GM12874 (cell line): Measurements from ENCODE around the gene CPVL.

Experiments used
- CTCF ChIP-seq: IDR thresholded peaks from 2 replicates; pipeline ENCODE4 v1.5.1; 2011; ENCODE audit warnings: low read depth, mild to moderate bottlenecking, control low read depth, low read length, moderate library complexity; ENCODE audit not compliant: insufficient read depth

Gene CPVL

DNA sequence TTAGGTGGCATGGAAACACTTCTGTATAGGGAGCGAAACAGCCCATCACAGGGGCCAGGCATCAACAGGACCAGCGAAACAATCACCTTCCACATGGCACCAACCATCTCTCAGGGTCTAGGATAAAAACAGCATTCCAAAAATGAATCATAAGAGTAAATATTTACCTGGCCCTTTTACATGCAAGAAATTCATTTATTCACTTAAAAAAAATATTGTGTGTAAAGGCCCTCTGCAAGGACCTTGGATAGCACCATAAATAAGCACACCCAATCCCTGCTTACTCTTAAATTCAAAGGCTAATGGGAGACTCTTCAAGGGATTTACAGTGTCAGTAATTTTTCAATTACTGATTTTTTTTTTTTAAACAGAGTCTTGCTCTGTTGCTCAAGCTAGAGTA is 25.4 kb downstream of the CPVL start:
- no peak for TF ChIP-seq CTCF

- TF ChIP-seq CTCF, result no peak
These were observed 26.8 kb downstream of the CPVL start for GRCh38 chr7:29119538-29119937.

- TF ChIP-seq CTCF, result no peak
These were observed 29.8 kb downstream of the CPVL start for GRCh38 chr7:29116361-29117200.

DNA sequence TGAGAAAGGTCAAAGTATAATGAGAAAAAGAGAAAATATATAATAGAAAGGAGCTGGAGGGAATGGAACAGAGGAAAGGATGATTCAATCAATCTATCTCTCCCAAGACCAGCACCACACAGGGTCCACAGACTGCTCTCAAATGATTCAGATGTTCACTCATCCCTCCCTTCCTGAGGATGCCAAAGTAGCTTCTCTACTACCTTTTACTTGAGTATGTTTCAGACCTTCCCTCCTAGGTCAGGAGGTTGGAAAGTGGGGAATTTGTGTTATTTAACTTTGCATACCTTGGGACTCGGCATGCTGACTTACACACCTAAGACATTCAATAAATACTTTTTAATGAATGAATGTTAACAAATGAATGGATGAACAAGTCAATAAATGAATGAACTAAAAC is 30.6 kb downstream of the CPVL start:
- TF ChIP-seq CTCF, result no peak

DNA sequence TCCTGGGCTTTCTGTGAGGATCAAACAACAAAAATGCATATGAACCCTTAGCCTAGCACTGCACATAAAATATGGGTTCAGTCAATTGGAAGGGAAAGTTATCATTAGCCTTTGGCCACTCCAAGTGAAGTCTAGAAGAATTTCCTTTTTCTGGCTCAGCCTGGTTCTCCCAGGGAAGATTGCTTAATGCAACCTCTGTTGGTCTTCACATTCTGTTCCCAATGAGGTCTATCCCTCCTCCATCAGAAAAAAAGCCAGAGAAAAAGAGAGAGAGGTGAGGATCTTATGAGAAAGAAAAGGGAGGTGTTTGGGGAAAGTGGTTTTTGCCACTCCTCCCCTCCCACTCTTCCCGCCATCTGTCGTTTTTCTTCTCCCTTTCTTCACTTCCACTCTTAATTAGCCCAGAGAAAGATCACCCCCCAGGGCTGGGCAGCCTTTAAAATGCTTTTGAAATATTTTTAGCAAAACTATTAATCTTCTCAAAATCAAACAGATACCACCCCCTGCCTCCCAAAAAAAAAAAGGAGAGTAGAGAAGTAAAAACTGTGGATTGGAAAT is 31.1 kb downstream of the CPVL start:
- TF ChIP-seq CTCF, result no peak

- TF ChIP-seq CTCF, result 0 out of 2 replicates have a peak, but pooled peaks have one; percentile 26
These were observed 32.8 kb downstream of the CPVL start for GRCh38 chr7:29113384-29114102.

DNA sequence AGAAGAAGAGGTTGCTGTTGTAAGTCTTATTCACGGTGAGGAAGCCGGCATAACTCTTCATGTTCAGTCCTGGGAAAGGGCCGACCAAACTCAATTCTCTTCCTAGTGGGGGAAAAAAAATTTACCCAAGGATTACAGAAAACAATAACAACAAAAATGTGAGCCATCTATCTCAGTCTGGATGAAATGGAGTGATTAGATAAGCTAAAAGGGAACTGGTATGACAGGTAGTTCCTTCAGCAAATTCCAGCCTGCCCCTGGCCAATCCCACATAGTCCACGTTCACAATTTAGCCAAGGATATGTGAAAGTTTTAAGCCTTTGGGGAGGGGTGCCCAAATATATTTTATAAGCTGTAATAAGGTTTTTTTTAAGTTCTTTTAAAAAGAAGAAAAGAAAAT is 33.6 kb downstream of the CPVL start:
- no peak for TF ChIP-seq CTCF
